Measurements from ENCODE around the gene KL.

Gene KL

GRCh38 chr13:33112766-33113165 is 96.5 kb downstream of the KL start:
- Histone ChIP-seq H3K27ac (ENCODE audit: low read depth, low read length) (no peak overlapping the region), H3K9ac (ENCODE audit: low read length in 5 of 5) (no peak overlapping the region), H3K4me1 (ENCODE audit: control insufficient read depth in 5 of 5, insufficient read depth in 5 of 5, low read length in 5 of 5) (peaks cover 8 to 52% (median 41%) of the 10 kb centered on the region in 5 donors), H3K36me3 (ENCODE audit: control insufficient read depth in 5 of 5, insufficient read depth in 5 of 5, low read length in 5 of 5) (peaks cover 24 to 70% (median 60%) of the 10 kb centered on the region in 5 donors), H3K27me3 (ENCODE audit: control insufficient read depth in 5 of 5, insufficient read depth in 4 of 5, low read length in 5 of 5) (no peaks in the 10 kb centered on the region), H3K4me3 (ENCODE audit: low read depth in 1 of 5, low read length in 5 of 5) (no peak overlapping the region), H3K9me3 (ENCODE audit: control insufficient read depth in 5 of 5, low read length in 5 of 5) (no peaks in the 10 kb centered on the region)

GRCh38 chr13:33114146-33114545 is 97.9 kb downstream of the KL start:
- H3K4me3 ChIP-seq (ENCODE audit: low read depth in 1 of 5, low read length in 5 of 5): no peak overlapping the region
- H3K27ac ChIP-seq (ENCODE audit: low read depth, low read length): no peak overlapping the region
- no peak overlapping the region for H3K9ac ChIP-seq (ENCODE audit: low read length in 5 of 5)
- no peaks in the 10 kb centered on the region for H3K27me3 ChIP-seq (ENCODE audit: control insufficient read depth in 5 of 5, insufficient read depth in 4 of 5, low read length in 5 of 5)
- peaks cover 8 to 45% (median 37%) of the 10 kb centered on the region in 5 donors for H3K4me1 ChIP-seq (ENCODE audit: control insufficient read depth in 5 of 5, insufficient read depth in 5 of 5, low read length in 5 of 5)
- peaks cover 31 to 73% (median 69%) of the 10 kb centered on the region in 5 donors for H3K36me3 ChIP-seq (ENCODE audit: control insufficient read depth in 5 of 5, insufficient read depth in 5 of 5, low read length in 5 of 5)
- H3K9me3 ChIP-seq (ENCODE audit: control insufficient read depth in 5 of 5, low read length in 5 of 5): no peaks in the 10 kb centered on the region

- Histone ChIP-seq H3K4me1 (ENCODE audit: control insufficient read depth in 5 of 5, insufficient read depth in 5 of 5, low read length in 5 of 5) (peaks cover 5 to 34% (median 26%) of the 10 kb centered on the region in 5 donors), H3K27me3 (ENCODE audit: control insufficient read depth in 5 of 5, insufficient read depth in 4 of 5, low read length in 5 of 5) (no peaks in the 10 kb centered on the region), H3K9ac (ENCODE audit: low read length in 5 of 5) (no peak overlapping the region), H3K9me3 (ENCODE audit: control insufficient read depth in 5 of 5, low read length in 5 of 5) (no peaks in the 10 kb centered on the region), H3K36me3 (ENCODE audit: control insufficient read depth in 5 of 5, insufficient read depth in 5 of 5, low read length in 5 of 5) (peaks cover 31 to 75% (median 69%) of the 10 kb centered on the region in 5 donors), H3K27ac (ENCODE audit: low read depth, low read length) (no peak overlapping the region), H3K4me3 (ENCODE audit: low read depth in 1 of 5, low read length in 5 of 5) (no peak overlapping the region)
Observed at GRCh38 chr13:33115274-33115673, 99.1 kb downstream of the KL start.
